Fibroblast of pulmonary artery (primary cell): ENCODE measurements around the gene ZRANB1.

Experiments used
- DNase-seq: peaks from one replicate; pipeline ENCODE4 v3.0.0-alpha.2; 2010; ENCODE audit warnings: low read depth
- H3K4me3 ChIP-seq: replicated peaks from 2 replicates; pipeline ENCODE4 v1.5.1; 2011; ENCODE audit warnings: low read depth, mild to moderate bottlenecking, control low read depth, low read length, moderate library complexity
- CTCF ChIP-seq: IDR thresholded peaks from 2 replicates; pipeline ENCODE4 v1.5.1; 2011; ENCODE audit warnings: mild to moderate bottlenecking, control low read depth, low read length, inconsistent platforms; ENCODE audit errors: missing control alignments

Gene ZRANB1

GRCh38 chr10:124941823-124942222 is at the start of gene ZRANB1:
Gene ZRANB1 (plus strand): TSS chr10:124942123. CDS start chr10:124942494, 371 bp downstream.
- DNase-seq, result no peak
- no peak within 1 kb of the TSS for H3K4me3 ChIP-seq
- no peak for TF ChIP-seq CTCF

- TF ChIP-seq CTCF, result no peak
- no peak overlapping the region for H3K4me3 ChIP-seq
- no peak for DNase-seq
Observed at GRCh38 chr10:124892905-124893304, 49.0 kb upstream of the ZRANB1 start.

DNA sequence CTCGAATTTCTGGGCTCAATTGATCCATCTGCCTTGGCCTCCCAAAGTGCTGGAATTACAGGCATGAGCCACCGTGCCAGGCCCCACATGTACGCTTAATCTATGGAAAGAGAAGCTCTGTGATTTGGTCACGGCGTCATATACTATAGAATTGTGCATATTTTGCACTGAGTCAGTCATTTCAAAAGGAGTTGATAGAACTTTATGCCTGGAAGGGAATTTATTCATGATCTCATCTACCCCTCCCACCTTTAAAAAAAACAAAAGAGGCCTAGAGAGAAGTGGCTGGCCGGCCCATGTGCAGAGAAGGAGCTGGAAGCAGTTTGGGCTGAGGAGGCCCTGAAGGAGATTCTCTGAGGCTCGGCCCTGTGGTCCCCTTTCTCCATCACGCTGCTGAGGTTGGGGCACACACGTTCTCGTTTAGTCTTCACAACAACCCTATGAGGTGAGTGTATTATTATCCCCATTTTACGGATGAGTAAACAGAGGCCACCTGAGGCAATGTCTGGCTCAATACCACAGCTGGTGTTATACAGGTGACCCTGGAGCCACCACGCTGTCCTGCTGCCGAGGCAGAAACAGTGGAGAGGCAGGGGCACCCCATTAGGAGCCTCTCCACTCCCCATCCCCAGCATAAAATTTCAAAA is 47.2 kb upstream of the ZRANB1 start:
- no peak for TF ChIP-seq CTCF
- DNase-seq, result no peak

GRCh38 chr10:124896751-124897150 is 45.2 kb upstream of the ZRANB1 start:
- no peak for DNase-seq
- H3K4me3 ChIP-seq, result no peak overlapping the region
- no peak for TF ChIP-seq CTCF

More for the DNA sequence above, 47.2 kb upstream of the ZRANB1 start:
- H3K4me3 ChIP-seq, result no peak overlapping the region

- no peak for DNase-seq
- H3K4me3 ChIP-seq, result no peak overlapping the region
- TF ChIP-seq CTCF, result no peak
Observed at GRCh38 chr10:124898471-124898870, 43.5 kb upstream of the ZRANB1 start.

- TF ChIP-seq CTCF, result no peak
- no peak for DNase-seq
- no peak overlapping the region for H3K4me3 ChIP-seq
Observed at GRCh38 chr10:124899151-124899550, 42.8 kb upstream of the ZRANB1 start.

DNA sequence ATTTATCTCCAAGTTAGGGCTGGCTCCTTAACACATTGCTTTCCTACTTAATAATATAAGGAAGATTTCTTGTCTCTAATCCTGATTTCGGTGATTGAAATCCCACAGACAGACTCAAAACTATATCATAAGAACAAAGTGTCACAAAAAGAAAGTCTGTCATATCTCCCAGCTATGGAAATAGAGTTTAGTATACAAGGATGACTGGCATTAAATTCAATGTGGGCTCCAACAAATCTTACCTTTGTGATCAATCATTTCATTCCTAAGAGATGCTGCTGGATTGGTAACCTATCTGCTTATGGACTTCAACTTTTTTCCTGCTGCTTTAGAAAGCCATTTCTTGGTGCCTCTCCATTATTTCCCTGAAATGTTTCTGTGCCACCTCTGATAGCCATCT is 39.5 kb upstream of the ZRANB1 start:
- TF ChIP-seq CTCF, result no peak
- DNase-seq, result no peak
- H3K4me3 ChIP-seq, result no peak overlapping the region
